Measurements from ENCODE around the gene SAMD4A.

Gene SAMD4A

DNA sequence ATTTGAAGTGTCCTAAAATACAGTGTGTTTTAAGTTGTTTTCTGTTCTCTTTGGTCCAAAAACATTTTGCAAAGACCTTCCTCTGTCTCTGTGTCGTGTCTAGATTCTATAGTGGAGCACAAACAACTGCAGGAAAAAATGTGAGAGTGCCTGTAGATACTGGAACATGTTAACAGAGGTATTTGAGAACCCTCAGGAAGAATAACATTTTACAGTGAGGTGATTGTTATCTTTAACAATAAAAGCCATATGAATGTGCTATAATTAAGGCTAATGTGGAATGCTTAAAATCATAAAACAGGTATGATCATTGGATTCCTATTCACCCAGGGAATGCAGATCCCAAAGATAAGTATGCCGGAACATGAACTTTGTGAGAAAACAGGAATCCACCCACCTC, 98.0 kb downstream of the SAMD4A start:
- Mint-ChIP-seq H3K36me3 (ENCODE audit: low read depth) (peaks cover 2% of the 10 kb centered on the region), H3K27ac (no peak overlapping the region), H3K4me1 (ENCODE audit: low read depth) (peaks cover 12% of the 10 kb centered on the region), H3K9me3 (no peaks in the 10 kb centered on the region), H3K27me3 (ENCODE audit: low read depth) (peaks cover 75% of the 10 kb centered on the region), H3K4me3 (no peak overlapping the region)

DNA sequence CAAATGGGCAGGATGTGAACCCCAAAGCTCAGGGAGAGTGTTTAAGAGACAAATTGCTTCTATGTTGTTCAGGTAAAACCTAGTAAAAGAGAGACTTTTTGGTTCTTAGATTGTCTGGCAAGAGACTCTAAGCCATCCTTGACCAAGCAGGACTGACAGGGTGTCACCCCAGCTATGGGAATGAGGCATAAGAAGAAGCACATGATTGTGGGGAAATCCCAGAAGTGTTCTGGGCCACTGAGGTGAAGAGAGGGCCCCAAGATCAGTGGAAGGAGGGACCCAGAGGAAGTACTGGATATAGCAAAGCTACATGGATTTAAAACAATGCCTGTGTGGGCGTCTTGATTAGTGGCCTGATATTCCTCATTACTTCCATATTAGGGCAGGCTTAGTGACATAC, 99.0 kb downstream of the SAMD4A start:
- H3K27me3 Mint-ChIP-seq (ENCODE audit: low read depth): peaks cover 73% of the 10 kb centered on the region
- H3K4me3 Mint-ChIP-seq: no peak overlapping the region
- peaks cover 22% of the 10 kb centered on the region for H3K4me1 Mint-ChIP-seq (ENCODE audit: low read depth)
- peaks cover 2% of the 10 kb centered on the region for H3K36me3 Mint-ChIP-seq (ENCODE audit: low read depth)
- no peaks in the 10 kb centered on the region for H3K9me3 Mint-ChIP-seq
- no peak overlapping the region for H3K27ac Mint-ChIP-seq

DNA sequence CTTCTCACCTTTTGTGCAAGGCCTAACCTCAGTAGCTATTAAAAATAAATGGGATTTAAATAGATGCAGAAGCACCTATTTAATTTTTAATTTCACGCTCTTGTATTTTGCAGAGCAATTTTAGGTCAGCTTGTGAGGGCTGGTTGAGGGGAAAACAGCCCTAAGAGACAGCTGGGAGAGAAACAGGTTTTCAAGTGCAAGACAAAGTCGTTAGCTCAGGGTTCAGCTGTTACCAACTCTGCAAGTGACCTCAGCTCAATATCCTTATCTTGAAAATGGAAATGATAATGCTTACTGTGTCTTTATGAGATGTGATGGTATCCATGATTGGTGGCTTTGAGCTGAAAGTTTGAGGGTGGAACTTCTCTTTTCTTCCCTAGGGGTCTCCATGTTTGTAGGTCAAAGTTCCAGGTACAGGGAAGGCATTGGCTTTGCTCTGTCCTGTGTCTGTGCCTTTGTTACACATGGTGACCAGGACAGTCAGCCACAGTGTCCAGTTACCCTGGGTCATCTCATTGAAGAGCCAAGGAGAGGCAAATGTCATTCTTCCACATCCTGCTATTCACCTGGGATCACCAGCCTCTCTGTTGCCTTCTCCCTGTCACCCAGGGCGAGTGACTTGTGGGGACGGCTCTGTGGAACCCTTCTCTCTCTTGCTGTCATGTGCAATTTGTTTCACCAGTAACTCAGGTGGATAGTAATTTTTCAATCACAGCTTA, 100.3 kb downstream of the SAMD4A start:
- H3K4me3 Mint-ChIP-seq: no peak overlapping the region
- H3K27ac Mint-ChIP-seq: no peak overlapping the region
- H3K9me3 Mint-ChIP-seq: no peaks in the 10 kb centered on the region
- H3K4me1 Mint-ChIP-seq (ENCODE audit: low read depth): peaks cover 29% of the 10 kb centered on the region
- peaks cover 2% of the 10 kb centered on the region for H3K36me3 Mint-ChIP-seq (ENCODE audit: low read depth)
- peaks cover 68% of the 10 kb centered on the region for H3K27me3 Mint-ChIP-seq (ENCODE audit: low read depth)

DNA sequence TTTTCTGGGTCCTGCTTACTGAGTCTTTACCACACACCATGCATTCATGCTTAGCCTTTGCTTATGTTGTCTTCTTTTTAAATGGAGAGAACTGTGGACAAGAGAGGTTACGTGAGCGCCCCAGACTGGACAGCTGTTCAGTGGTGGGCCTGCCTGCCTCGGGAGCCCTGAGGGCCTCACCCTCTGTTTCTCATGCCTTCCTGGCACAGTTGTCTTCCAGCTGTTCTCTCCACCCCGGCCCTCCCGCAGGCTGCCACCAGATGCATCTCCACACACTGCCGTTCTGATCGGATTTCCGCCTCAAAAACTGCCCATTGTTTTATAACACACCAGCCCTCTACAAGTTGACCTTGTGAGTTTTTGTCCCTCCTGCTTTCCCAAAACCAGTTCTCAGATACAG, 100.8 kb downstream of the SAMD4A start:
- Mint-ChIP-seq H3K36me3 (ENCODE audit: low read depth) (peaks cover 2% of the 10 kb centered on the region), H3K27me3 (ENCODE audit: low read depth) (peaks cover 68% of the 10 kb centered on the region), H3K27ac (no peak overlapping the region), H3K4me1 (ENCODE audit: low read depth) (peaks cover 31% of the 10 kb centered on the region), H3K9me3 (no peaks in the 10 kb centered on the region), H3K4me3 (no peak overlapping the region)

DNA sequence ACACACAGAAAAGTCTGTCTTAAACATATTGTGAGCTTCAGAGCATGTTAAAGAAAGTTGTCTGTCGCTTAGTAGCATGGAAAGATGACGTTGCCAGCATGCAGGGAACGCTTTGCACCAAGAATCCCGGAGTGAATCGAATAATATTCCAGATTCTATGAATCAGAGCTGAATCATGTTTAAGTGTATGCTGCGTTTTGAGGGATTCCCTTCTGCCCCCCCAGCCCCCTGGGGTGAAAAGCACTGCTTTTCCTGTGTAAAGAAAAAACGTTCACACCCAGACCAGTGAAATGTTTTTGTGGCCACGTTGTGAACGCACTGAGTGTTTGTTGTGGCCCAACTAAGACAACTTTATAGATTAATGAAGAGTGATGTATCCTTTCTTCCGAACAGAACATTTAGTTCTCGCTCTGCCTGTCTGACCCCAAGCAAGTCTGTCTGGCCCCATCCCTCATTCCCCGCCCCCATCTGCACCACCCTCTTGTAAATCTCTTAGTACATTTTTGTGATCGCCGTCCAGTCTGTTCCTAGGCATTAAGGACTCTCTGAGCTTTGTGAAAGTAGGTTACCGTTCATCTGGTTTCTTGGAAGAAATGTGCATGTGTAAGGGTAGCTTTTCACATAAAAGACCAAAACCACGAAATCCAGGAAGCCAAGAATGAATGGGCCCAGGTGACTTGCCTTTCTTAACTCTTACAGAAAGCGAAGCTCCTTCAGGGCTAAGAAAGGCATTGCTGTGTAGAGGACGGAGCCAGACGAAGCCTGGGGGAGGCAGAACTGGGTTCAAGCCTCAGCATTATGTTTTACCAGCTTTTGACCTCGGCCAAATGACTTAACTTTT, 103.0 kb downstream of the SAMD4A start:
- Mint-ChIP-seq H3K27me3 (ENCODE audit: low read depth) (peaks cover 73% of the 10 kb centered on the region), H3K4me3 (peak overlapping the region; percentile 0), H3K4me1 (ENCODE audit: low read depth) (peaks cover 32% of the 10 kb centered on the region)

DNA sequence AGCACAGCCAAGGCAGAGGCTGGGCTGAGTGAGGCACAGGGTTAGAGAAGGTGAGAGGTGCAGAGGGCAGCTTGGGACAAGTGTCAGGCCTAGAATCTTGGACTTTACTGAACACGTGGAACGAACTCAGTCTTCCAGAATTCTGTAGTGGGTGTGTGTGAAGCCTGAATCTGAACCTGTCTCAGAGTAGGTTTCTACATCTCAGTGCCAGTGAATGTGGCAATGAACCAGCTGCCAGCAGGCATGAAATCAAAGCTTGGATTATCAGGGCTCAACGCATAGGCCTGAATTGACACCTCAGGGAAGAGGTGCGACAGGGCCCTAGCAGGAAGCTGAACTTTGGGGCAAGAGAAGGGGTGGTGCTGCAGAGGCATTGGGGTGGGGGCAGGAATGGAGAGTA, 104.6 kb downstream of the SAMD4A start:
- no peaks in the 10 kb centered on the region for H3K9me3 Mint-ChIP-seq
- H3K27me3 Mint-ChIP-seq (ENCODE audit: low read depth): peaks cover 73% of the 10 kb centered on the region
- no peaks in the 10 kb centered on the region for H3K36me3 Mint-ChIP-seq (ENCODE audit: low read depth)
- H3K4me3 Mint-ChIP-seq: no peak overlapping the region
- no peak overlapping the region for H3K27ac Mint-ChIP-seq
- H3K4me1 Mint-ChIP-seq (ENCODE audit: low read depth): peaks cover 28% of the 10 kb centered on the region

More for the DNA sequence above, 103.0 kb downstream of the SAMD4A start:
- no peaks in the 10 kb centered on the region for H3K9me3 Mint-ChIP-seq
- H3K36me3 Mint-ChIP-seq (ENCODE audit: low read depth): no peaks in the 10 kb centered on the region
- peak overlapping the region; percentile 51 for H3K27ac Mint-ChIP-seq

DNA sequence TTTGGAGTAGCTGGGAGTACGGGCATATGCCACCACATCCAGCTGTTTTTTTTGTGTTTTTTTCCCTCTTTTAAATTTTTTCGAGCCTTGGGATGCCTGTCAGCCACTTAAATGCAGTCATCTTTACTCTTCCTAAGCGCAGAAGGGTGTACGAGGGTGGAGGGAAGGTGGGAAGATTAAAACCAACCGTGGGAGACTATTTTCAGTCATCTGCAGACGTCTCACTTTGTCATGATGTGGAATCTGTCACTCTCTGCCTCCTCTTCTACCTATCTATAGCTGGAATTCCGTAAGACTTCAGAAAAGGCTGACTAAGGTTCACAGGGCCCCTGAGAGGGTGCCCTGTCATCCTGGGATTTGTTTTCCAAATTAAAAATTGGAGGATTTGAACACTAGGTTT, 105.3 kb downstream of the SAMD4A start:
- H3K4me1 Mint-ChIP-seq (ENCODE audit: low read depth): peaks cover 28% of the 10 kb centered on the region
- H3K4me3 Mint-ChIP-seq: no peak overlapping the region
- H3K9me3 Mint-ChIP-seq: no peaks in the 10 kb centered on the region
- no peaks in the 10 kb centered on the region for H3K36me3 Mint-ChIP-seq (ENCODE audit: low read depth)
- peaks cover 77% of the 10 kb centered on the region for H3K27me3 Mint-ChIP-seq (ENCODE audit: low read depth)
- H3K27ac Mint-ChIP-seq: no peak overlapping the region

DNA sequence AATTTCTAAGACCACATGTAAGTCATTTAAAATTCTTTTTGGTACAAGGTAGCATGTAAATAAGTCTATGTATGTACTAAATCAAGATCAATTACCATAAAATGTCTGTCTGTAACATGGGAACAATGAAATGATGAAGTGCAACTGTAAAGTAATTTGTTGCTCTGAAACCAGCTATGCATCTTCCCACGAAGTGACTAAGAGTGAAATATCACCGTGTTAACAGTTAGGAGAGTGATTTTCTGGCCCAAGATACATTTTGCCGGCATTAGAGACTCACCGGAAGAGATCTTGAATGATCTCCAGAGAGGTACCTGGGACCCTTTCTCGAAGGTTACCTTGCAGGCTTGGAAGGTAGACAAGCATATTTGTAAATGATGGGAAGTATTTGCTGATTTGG, 105.8 kb downstream of the SAMD4A start:
- Mint-ChIP-seq H3K27ac (no peak overlapping the region), H3K4me1 (ENCODE audit: low read depth) (peaks cover 28% of the 10 kb centered on the region), H3K36me3 (ENCODE audit: low read depth) (no peaks in the 10 kb centered on the region), H3K27me3 (ENCODE audit: low read depth) (peaks cover 73% of the 10 kb centered on the region), H3K9me3 (no peaks in the 10 kb centered on the region), H3K4me3 (no peak overlapping the region)

DNA sequence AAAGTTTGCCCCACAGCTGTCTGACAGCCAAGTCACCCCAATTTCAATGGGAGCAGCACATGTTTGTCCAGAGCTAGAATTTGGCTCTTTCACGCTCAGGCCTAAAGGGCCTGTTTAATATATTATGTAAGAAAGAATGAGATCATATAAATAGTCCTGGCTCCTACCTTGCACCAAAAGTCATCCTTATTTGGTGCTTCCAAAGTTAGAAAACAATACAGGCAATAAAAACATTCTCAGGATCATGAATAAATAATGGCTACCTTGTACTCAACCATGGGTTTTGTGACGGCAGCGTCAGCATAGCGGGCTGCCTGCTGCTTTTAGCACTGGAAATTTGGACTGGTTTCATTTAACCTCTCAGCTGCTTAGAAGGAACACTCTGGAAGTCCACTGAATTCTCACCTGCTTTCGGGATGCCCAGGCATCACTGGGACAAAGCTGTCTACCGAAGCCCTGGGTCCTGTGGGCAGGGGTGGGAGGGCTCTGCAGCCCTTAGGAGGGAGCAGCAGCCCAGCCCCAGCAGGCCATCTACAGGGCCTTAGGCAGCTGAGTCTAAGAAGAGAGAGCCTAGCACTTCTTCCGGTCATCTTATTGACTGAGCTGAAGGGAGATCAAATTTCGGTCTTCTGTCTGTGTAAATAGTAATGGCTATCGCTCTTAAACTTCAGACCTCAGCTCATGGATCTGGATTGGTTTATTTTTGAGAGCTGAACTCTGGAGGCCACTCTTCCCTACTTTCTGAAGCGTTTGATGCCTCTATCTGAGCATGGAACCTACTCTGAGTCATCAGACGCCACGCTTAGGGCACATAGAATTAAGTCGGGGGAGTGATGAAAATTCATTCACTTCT, 106.5 kb downstream of the SAMD4A start:
- H3K4me1 Mint-ChIP-seq (ENCODE audit: low read depth): peaks cover 28% of the 10 kb centered on the region
- no peaks in the 10 kb centered on the region for H3K9me3 Mint-ChIP-seq
- no peaks in the 10 kb centered on the region for H3K36me3 Mint-ChIP-seq (ENCODE audit: low read depth)
- H3K27ac Mint-ChIP-seq: no peak overlapping the region
- peaks cover 73% of the 10 kb centered on the region for H3K27me3 Mint-ChIP-seq (ENCODE audit: low read depth)
- no peak overlapping the region for H3K4me3 Mint-ChIP-seq

DNA sequence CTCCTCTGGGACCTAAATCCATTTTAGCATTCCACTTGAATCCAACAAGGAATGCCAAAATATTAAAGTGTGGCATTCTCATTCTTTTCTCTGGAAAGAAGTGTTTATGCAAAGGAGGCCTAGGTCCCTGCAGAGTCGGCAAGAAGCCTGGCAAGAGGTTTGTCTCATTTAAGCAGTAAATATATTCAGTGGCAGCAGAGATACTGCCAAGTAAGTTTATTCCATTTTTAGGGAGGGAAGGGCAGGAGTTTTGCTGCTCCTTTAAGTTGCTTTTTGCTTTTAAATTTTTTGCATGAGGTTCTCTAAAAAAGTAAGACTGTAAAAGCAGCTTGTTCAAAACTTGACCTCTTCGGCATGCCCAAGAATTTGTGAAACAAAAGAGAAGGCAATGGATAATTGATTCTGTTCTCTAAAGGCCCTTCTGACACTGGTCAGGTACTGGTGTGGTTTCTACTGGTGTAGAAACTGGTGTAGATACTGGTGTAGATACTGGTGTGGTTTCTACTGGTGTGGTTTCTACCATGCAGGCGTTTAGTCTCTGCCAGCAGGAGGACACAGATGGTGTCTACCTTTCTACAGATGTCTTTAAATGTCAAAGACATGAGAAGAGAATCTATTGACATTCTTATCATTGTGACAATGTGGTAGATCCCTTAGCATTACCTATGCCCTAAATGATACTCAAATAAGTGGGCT, 107.3 kb downstream of the SAMD4A start:
- no peaks in the 10 kb centered on the region for H3K9me3 Mint-ChIP-seq
- H3K4me3 Mint-ChIP-seq: no peak overlapping the region
- H3K27me3 Mint-ChIP-seq (ENCODE audit: low read depth): peaks cover 74% of the 10 kb centered on the region
- H3K36me3 Mint-ChIP-seq (ENCODE audit: low read depth): no peaks in the 10 kb centered on the region
- H3K4me1 Mint-ChIP-seq (ENCODE audit: low read depth): peaks cover 28% of the 10 kb centered on the region
- no peak overlapping the region for H3K27ac Mint-ChIP-seq

DNA sequence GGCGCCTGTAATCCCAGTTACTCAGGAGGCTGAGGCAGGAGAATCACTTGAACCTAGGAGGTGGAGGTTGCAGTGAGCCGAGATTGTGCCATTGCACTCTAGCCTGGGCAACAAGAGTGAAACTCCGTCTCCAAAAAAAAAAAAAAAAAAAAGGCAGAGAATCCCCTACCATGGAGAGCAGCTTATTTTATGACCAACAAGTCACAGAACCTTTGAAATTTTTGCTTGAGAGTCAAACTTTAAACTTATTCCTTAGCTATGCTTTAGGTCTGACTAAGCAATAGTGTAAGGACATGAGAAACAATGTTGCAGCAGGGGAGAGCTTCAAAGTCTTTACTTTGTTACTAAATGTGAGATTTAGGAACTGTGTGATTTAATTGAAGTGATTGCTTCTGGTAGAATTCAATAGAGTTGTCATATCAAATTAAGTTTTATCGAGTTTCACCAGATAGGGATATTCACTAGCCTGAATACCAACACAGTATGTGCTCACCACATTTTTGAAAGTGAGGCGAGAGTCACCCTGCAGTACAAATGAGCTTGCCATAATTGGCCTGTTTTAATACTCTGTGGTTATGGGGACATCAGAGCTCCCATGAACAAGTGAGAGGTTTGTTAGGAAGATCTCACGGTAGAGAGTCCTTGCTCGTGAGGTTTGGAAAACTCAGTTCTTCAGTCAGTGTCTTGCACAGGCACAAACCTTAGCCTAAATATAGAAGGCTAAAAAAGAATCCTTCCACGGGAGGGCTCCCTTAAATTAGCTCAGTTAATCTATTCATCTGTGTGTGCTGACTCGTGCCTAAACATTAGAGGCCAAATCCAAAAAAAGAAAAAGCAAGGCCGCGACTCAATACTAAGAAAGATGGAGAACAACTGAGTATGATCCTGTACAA, 108.6 kb downstream of the SAMD4A start:
- Mint-ChIP-seq H3K27me3 (ENCODE audit: low read depth) (peaks cover 75% of the 10 kb centered on the region), H3K36me3 (ENCODE audit: low read depth) (no peaks in the 10 kb centered on the region), H3K4me1 (ENCODE audit: low read depth) (peaks cover 18% of the 10 kb centered on the region), H3K4me3 (no peak overlapping the region), H3K27ac (no peak overlapping the region), H3K9me3 (no peaks in the 10 kb centered on the region)

DNA sequence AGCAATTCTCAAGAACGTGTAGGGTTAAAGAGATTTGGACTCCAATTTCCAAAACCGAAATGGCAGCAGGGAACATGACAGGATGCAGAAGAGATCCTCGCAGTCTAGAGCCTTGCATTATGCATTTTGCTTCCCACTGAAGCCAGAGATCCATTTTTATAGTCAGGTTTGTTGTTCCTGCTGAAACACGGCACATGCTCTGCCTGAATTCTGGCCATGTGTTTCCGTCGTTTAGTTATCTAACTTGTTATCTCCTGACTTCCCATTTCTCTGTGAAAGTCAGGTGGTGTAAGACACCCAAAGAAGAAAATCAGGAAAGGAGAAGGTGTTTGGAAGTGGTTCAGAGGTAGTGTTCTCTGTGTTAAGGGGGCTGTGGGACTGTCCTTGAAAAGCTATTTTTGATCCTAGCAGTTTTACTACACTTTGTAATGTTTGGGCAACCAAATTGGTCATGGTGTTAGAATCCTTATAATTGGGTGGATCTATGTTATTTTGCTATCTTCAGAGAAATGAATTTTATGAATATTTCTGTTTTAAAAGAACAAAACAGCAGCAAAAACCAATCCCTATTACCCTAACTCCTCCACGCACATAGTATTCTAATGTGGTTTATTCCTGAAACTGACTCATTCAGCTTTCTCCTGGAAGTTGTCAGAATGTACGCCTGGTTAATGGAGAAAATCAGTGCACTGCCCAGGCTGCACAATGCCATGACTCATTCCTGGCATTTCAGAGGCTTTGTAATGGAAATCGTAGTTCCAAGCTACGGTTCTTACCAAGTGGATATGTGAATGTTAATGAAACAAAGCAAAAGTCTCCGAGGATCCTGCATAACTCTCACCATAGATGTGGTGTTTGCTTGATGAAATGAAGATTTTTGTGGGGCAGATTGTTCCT, 110.1 kb downstream of the SAMD4A start:
- H3K9me3 Mint-ChIP-seq: no peaks in the 10 kb centered on the region
- H3K4me1 Mint-ChIP-seq (ENCODE audit: low read depth): peaks cover 6% of the 10 kb centered on the region
- peaks cover 71% of the 10 kb centered on the region for H3K27me3 Mint-ChIP-seq (ENCODE audit: low read depth)
- H3K36me3 Mint-ChIP-seq (ENCODE audit: low read depth): no peaks in the 10 kb centered on the region
- no peak overlapping the region for H3K27ac Mint-ChIP-seq
- H3K4me3 Mint-ChIP-seq: no peak overlapping the region
